RWPE2 (cell line): Measurements from ENCODE around the gene CORO1C.
"Not testable (repeated sequence)": the region's sequence is repeated elsewhere in the genome, so short reads cannot be mapped to it uniquely, and the experiment has no call there.

Experiments used
- ATAC-seq: fragments of 200-7000 bp; cut with Tn5 transposase; 3 replicates; pipeline ENCODE4 v1.9.1; 2021; ENCODE audit warnings: low read depth
- DNase-seq: peaks from one replicate; pipeline ENCODE4 v3.0.0-alpha.2; 2020; ENCODE audit warnings: low spot score
- H3K27ac ChIP-seq: fragments of 450-650 bp; 2 replicates; pipeline ENCODE4 v1.5.1; 2017; ENCODE audit warnings: mild to moderate bottlenecking; ENCODE audit not compliant: poor library complexity, severe bottlenecking
- H3K27me3 ChIP-seq: fragments of 250-450 bp; sonication (Bioruptor Pico); 2 replicates; pipeline ENCODE4 v1.5.1; 2021; ENCODE audit warnings: mild to moderate bottlenecking, moderate library complexity; ENCODE audit not compliant: insufficient read depth, poor library complexity, severe bottlenecking
- H3K36me3 ChIP-seq: fragments of 250-450 bp; sonication (Bioruptor Pico); 2 replicates; pipeline ENCODE4 v1.5.1; 2020; ENCODE audit warnings: low read depth, mild to moderate bottlenecking, moderate library complexity
- H3K4me1 ChIP-seq: fragments of 250-450 bp; sonication (Bioruptor Pico); 2 replicates; pipeline ENCODE4 v1.5.1; 2021; ENCODE audit warnings: mild to moderate bottlenecking, moderate library complexity; ENCODE audit not compliant: insufficient read depth, poor library complexity, severe bottlenecking
- H3K4me3 ChIP-seq: fragments of 250-450 bp; sonication (Bioruptor Pico); 2 replicates; pipeline ENCODE4 v1.5.1; 2021; ENCODE audit warnings: mild to moderate bottlenecking, moderate library complexity; ENCODE audit not compliant: severe bottlenecking
- H3K9me3 ChIP-seq: fragments of 250-450 bp; sonication (Bioruptor Pico); 2 replicates; pipeline ENCODE4 v1.5.1; 2021; ENCODE audit warnings: mild to moderate bottlenecking, moderate library complexity; ENCODE audit not compliant: severe bottlenecking
- CTCF ChIP-seq: fragments of 450-650 bp; IDR thresholded peaks from one replicate; pipeline ENCODE4 v1.5.1; 2017; ENCODE audit warnings: mild to moderate bottlenecking, moderate library complexity; ENCODE audit not compliant: poor library complexity, severe bottlenecking

CORO1C gene

DNA sequence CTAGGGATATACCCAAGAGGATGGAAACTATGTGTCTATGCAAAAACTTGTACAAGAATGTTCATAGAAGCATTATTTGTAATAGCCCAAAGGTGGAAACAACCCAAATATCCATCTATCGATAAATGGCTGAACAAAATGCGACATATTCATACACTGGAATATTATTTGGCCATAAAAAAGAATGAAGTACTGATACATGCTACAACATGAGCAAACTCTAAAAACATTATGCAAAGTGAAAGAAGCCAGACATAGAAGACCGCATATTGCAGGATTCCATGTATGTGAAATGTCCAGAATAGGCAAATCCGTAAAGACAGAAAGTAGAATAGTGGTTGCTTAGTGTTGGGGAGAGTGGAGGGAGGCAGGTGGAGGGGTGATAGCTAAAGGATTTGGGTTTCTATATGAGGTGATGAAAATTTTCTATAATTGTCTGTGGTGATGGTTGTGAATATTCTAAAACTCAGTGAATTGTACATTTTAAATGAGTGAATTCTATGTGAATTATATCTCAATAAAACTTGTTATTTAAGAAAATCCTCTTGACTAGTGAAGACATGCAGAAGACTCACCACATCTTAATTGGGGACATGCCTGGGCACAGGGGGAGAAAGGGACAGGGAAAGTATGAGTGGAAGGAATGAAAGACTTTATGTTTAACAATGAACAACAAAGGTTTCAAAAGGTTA is 67.8 kb downstream of the CORO1C start:
- H3K36me3 ChIP-seq = peaks cover 52% of the 10 kb centered on the region
- no peak overlapping the region for H3K4me3 ChIP-seq

DNA sequence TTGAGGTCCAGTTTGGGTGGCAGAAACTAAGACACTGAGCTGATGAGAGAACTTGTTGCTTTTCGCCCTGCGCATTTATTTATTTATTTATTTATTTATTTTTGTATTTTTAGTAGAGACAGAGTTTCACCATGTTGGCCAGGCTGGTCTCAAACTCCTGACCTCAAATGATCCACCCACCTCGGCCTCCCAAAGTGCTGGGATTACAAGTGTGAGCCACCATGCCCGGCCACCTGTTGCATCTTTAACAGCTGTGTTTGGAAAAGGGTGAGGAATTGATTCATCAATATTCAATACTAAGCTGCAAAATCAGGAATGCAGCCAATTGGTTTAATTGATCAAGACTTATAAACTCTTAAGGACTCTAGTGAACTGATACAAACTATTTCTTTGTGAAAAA is 73.2 kb downstream of the CORO1C start:
- not testable (repeated sequence) for H3K27me3 ChIP-seq, DNase-seq, H3K4me3 ChIP-seq, H3K27ac ChIP-seq, H3K4me1 ChIP-seq, ATAC-seq, H3K9me3 ChIP-seq
- H3K36me3 ChIP-seq = peaks cover 77% of the 10 kb centered on the region

More for the DNA sequence above, 67.8 kb downstream of the CORO1C start:
- Histone ChIP-seq H3K4me1 (peaks cover 19% of the 10 kb centered on the region), H3K27me3 (no peaks in the 10 kb centered on the region), H3K27ac (peak overlapping the region; percentile 67), H3K9me3 (no peaks in the 10 kb centered on the region)
- DNase-seq (no peak), ATAC-seq (no peak)
- TF ChIP-seq CTCF = no peak

GRCh38 chr12:108657130-108657745 is 74.1 kb downstream of the CORO1C start:
- no peak overlapping the region for H3K27ac ChIP-seq
- peaks cover 78% of the 10 kb centered on the region for H3K36me3 ChIP-seq

DNA sequence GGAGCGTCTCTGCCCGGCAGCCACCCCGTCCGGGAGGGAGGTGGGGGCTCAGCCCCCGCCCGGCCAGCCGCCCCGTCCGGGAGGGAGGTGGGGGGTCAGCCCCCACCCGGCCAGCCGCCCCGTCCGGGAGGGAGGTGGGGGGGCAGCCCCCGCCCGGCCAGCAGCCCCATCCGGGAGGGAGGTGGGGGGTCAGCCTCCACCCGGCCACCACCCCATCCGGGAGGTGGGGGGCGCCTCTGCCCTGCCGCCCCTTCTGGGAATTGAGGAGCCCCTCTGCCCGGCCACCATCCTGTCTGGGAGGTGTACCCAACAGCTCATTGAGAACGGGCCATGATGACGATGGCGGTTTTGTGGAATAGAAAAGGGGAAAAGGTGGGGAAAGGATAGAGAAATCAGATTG is 75.1 kb downstream of the CORO1C start:
- peaks cover 79% of the 10 kb centered on the region for H3K36me3 ChIP-seq
- not testable (repeated sequence) for H3K9me3 ChIP-seq, H3K4me1 ChIP-seq, DNase-seq, H3K4me3 ChIP-seq, H3K27ac ChIP-seq, ATAC-seq, H3K27me3 ChIP-seq

More at GRCh38 chr12:108657130-108657745, 74.1 kb downstream of the CORO1C start:
- H3K9me3 ChIP-seq = no peaks in the 10 kb centered on the region
- TF ChIP-seq CTCF = no peak
- no peak overlapping the region for H3K4me3 ChIP-seq
- no peaks in the 10 kb centered on the region for H3K27me3 ChIP-seq
- ATAC-seq = no peak
- DNase-seq = no peak
- no peaks in the 10 kb centered on the region for H3K4me1 ChIP-seq

GRCh38 chr12:108655812-108656175 is 75.5 kb downstream of the CORO1C start:
- H3K36me3 ChIP-seq = peaks cover 79% of the 10 kb centered on the region
- H3K27ac ChIP-seq = not testable (repeated sequence)

DNA sequence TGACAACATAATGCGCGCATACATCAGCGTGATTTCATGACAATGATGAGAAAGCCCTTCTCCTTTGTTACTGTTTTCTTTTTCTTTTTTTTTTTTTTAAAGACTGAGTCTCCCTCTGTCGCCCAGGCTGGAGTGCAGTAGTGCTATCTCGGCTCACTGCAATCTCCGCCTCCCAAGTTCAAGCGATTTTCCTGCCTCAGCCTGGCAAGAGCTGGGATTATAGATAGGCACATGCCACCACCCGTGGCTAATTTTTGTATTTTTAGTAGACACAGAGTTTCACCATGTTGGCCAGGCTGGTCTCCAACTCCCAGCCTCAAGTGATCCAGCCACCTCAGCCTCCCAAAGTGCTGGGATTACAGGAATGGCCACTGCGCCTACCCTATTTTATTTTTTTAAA is 76.7 kb downstream of the CORO1C start:
- H3K4me1 ChIP-seq, DNase-seq, ATAC-seq, H3K27me3 ChIP-seq, H3K4me3 ChIP-seq, H3K27ac ChIP-seq, H3K9me3 ChIP-seq: not testable (repeated sequence)
- peaks cover 83% of the 10 kb centered on the region for H3K36me3 ChIP-seq

More at GRCh38 chr12:108655812-108656175, 75.5 kb downstream of the CORO1C start:
- not testable (repeated sequence) for H3K4me1 ChIP-seq, DNase-seq, H3K4me3 ChIP-seq, ATAC-seq, H3K9me3 ChIP-seq, H3K27me3 ChIP-seq
